ENCODE measurements around the gene KRTAP10-10.
"Not testable (repeated sequence)": the region's sequence is repeated elsewhere in the genome, so short reads cannot be mapped to it uniquely, and the experiment has no call there.

KRTAP10-10 gene

GRCh38 chr21:44601596-44602462 lies 35.3 kb upstream of the KRTAP10-10 start:
- no peak overlapping the region for H3K4me3 ChIP-seq (ENCODE audit: low read depth, low read length)
- TF ChIP-seq CTCF (IDR thresholded peaks at IDR 0.05; ENCODE audit: borderline replicate concordance, insufficient read depth, low read depth, low read length) = no peak

- H3K4me3 ChIP-seq (ENCODE audit: low read depth, low read length) = no peak overlapping the region
- TF ChIP-seq CTCF (IDR thresholded peaks at IDR 0.05; ENCODE audit: borderline replicate concordance, insufficient read depth, low read depth, low read length) = no peak
Observed at GRCh38 chr21:44602463-44602850, 34.7 kb upstream of the KRTAP10-10 start.

- no peak overlapping the region for H3K4me3 ChIP-seq (ENCODE audit: low read depth, low read length)
- no peak for TF ChIP-seq CTCF (IDR thresholded peaks at IDR 0.05; ENCODE audit: borderline replicate concordance, insufficient read depth, low read depth, low read length)
Observed at GRCh38 chr21:44603109-44603875, 33.9 kb upstream of the KRTAP10-10 start.

- no peak for TF ChIP-seq CTCF (IDR thresholded peaks at IDR 0.05; ENCODE audit: borderline replicate concordance, insufficient read depth, low read depth, low read length)
- H3K4me3 ChIP-seq (ENCODE audit: low read depth, low read length) = no peak overlapping the region
Observed at GRCh38 chr21:44603911-44604310, 33.2 kb upstream of the KRTAP10-10 start.

DNA sequence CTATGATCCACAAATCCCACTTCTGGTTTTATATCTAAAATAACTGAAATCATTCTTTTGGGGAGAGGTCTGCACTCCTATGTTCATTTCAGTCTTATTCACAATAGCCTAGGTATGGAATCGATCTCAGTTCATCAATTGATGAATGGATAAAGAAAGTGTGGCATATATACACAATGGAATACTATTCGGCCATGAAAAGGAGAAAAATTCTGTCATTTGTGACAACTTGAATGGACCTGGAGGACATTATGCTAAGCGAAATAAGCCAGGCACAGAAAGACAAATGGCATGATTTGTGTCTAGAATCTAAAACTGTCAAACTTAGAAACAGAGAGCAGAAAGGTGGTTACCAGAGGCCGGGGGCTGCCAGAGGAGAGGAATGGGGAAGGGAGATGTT lies 30.7 kb upstream of the KRTAP10-10 start:
- H3K4me3 ChIP-seq (ENCODE audit: low read depth, low read length) = no peak overlapping the region
- TF ChIP-seq CTCF (IDR thresholded peaks at IDR 0.05; ENCODE audit: borderline replicate concordance, insufficient read depth, low read depth, low read length) = no peak

DNA sequence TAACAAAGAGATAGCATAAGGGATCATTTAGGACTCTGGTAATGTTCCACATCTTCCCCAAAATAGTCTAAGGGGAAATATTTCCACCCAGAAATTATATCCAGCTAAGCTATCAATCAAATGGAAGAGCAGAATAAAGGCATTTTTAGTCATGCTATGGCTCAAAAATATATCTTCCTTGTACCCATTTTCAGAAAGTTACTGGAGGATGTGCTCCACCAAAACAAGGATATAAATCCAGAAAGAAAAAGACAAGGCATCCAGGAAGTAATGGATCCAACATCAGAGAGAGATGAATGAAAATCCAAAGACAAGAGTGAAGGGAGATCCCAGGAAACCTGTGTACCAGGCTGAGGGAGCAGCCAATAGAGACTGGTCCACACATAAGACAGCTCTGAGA lies 28.0 kb upstream of the KRTAP10-10 start:
- no peak overlapping the region for H3K4me3 ChIP-seq (ENCODE audit: low read depth, low read length)
- no peak for TF ChIP-seq CTCF (IDR thresholded peaks at IDR 0.05; ENCODE audit: borderline replicate concordance, insufficient read depth, low read depth, low read length)

GRCh38 chr21:44610157-44610843 lies 26.9 kb upstream of the KRTAP10-10 start:
- H3K4me3 ChIP-seq (ENCODE audit: low read depth, low read length) = not testable (repeated sequence)

Measured in GM12875 (cell line).